Anterior cingulate cortex (tissue), 58 donors: Measurements from ENCODE around the gene ISYNA1.

ENCODE experiments used
- DNase-seq, 58 donors: peaks; one replicate each; lab custom pipeline; 2025; lab: John Stamatoyannopoulos, UW

Gene ISYNA1

DNA sequence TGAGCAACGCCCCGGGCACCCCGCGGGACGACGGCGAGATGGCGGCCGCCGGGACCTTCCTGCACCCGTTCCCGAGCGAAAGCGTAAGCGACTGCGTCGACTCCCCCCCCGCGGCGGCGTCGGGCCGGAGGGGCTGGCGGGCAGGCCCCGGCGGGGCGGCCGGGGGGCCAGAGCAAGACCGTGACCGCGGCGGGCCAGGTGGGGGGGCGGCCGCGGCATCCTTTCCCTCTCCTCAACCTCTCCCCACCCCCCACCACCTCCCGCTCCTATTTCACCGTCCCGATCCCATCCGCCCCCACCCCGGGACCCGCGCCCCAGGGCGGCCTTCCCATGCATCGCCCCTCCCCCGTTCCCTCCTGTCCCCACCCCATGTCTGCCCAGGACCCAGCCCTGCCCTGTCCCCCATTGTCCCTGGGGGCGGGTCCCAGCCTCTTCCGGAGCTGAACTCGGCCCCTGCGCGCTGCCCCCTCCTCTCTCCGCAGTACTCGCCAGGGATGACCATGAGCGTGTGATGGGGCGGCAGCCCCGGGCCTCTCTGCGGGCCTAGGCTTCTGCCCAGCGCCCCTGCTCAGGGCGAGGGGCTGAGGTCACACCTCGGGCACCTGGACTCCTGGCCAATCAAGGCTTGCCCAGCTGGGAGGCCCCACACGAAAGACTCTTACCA, 4.1 kb downstream of the ISYNA1 start:
- DNase-seq, result peak in 1 of 58 donors; percentile 28

DNA sequence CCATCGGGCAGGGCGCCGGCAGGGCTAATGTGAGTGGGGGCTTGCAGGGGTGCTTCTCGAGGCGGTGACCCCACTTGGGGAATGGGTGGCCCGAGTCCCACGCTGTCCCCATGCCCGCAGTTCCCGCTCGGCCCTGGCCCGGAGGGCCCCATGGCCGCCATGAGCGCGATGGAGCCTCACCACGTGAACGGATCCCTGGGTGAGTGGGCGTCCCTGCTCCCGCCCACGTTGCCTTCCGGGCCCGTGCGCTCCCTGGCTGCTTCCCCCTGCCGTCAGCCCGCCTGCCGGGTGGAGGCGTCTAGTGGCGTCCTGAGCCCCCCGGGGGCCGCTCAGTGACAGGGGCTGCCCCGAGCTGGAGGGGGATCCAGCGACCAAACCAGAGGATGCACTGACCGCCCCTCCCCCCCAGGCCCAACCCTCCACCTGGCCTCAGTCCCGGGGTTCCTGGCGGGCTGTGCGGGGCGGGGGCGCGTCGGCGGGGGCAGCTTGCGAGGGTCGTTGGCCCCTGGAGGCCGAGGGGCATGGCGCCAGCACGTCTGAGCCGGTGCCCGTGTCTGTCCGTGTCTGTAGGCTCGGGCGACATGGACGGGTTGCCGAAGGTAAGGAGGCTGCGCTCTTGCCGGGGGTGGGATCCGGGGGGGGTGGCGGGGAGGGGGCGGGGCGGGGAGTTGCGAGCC, 4.8 kb downstream of the ISYNA1 start:
- peak in 6 of 58 donors; percentile 32 to 74 (median 36) for DNase-seq

DNA sequence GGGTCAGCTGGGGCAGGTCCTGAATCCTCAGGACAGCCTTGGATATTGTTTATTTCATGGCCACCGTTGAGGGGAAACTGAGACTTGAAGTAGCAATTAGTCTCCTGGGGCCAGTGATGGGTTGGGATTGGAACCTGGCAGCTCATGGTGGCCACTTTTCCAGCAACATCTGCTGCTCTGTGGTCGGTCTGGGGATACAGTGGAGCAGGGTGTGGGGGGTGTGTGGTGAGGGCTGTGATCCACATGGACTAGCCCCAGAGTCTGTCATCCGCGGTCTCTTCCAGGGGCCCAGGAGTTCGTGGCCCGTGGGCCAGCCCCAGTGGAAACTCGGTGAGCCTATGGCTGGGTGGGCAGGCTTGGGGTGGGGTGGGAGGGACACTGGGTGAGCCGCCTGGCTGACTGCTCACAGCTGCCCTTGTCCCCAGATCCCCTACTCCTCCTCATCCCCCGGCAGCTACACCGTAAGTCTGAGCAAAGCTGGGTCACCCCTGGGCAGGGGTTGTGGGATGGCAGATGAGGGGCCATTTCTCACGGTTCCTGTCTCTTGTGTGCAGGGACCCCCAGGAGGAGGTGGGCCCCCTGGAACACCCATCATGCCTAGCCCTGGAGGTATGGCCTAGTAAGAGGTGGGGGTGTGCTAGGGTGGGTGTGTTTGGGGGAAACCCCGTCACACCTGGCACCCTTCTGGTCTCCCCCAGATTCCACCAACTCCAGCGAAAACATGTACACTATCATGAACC, 5.5 kb downstream of the ISYNA1 start:
- DNase-seq, result no peak

DNA sequence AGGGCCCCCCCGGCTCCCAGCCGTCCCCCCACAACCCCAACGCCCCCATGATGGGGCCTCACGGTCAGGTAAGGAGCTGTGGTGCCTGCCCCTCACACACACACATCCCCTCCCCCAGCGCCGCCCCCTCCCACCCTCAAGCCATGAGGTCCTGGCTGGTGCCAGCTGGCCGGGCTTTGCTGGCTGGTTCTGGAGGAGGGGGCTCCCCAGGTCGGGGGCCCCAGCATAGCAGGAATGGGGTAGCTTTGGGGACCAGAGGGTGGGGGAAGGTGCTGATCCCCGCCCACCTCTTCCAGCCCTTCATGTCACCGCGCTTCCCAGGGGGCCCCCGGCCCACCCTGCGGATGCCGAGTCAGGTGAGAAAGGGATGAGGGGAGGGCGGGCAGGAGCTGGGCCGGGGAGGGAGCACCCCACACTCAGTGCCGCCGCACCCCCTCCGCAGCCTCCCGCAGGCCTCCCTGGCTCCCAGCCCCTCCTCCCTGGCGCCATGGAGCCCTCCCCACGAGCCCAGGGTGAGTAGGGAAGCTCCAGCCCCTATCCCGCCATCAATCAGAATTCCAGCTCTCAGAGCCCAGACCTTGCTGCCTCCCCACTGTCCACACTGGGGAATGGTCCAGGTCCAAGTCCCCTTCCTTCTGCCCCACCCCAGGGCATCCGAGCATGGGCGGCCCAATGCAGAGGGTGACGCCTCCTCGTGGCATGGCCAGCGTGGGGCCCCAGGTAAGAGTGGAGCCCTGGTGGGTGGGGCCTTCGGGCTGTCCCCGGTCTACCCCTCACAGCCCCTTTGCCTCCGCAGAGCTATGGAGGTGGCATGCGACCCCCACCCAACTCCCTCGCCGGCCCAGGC, 6.4 kb downstream of the ISYNA1 start:
- DNase-seq, result peak in 1 of 58 donors; percentile 48

DNA sequence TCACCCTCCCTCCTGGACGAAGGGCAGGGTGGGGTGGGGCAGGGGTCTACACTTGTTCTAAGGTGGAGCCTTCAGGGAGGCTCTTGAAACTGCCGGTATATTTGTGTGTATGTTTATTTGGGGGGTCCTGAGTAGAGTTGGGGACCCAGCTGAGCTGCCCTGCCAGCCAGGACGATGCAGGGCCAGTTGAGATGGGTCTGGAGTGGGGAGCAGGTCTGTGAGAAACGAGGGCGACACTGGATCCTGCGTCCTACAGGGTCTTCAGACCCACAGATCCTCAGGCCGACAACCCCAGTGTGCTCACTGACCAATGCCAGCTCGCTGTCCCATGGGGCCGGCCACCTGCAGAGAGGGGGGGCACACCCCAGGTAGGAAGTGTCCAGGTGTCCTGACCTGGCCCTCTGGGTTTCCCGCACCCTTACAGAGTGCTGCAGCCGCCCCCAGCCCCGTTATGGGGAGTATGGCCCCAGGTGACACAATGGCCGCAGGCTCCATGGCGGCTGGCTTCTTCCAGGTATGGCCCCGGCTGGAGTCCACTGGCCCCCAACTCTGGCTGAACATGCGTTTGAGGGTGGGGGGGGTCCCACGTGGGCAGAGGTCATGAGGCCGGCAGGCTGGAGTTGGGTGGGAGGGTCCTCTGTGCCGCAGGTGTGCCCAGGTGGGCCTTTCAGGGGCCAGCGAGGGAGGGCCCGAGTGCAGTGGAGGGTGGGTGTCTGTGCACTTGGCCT, 7.4 kb downstream of the ISYNA1 start:
- DNase-seq, result no peak

DNA sequence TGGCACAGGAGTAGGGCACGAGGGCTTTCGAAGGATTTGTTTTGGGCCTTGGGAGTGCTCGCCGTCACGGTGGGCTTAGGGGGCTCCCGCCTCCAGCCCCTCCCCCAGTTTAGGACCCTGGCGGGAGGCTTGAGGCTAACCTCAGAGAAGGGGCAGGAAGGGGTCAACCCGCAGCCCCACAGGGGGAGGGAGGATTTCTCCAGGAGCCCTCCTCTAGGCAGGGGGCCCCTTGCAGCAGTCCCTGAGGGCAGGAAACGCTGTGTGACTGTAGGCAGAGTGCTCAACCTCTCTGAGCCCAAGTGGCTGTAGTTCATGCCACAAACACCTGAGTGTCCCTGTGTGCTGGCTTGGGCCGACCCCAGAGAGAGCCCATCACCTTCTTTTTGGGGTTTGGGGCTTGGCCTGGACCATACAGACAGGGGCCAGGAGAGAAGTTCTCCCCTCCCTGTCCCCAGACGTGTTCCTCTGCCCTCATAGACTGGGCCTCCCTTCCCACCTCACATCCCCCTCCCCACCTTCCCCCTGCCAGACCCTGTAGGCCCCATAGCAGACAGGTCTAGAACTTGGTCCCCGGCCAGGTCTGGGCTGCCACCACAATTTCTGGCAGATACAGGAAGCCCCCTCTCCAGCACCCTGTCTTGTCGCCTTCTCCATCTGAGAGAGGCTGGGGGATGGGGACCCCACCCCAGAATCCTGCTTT, 8.1 kb downstream of the ISYNA1 start:
- no peak for DNase-seq

DNA sequence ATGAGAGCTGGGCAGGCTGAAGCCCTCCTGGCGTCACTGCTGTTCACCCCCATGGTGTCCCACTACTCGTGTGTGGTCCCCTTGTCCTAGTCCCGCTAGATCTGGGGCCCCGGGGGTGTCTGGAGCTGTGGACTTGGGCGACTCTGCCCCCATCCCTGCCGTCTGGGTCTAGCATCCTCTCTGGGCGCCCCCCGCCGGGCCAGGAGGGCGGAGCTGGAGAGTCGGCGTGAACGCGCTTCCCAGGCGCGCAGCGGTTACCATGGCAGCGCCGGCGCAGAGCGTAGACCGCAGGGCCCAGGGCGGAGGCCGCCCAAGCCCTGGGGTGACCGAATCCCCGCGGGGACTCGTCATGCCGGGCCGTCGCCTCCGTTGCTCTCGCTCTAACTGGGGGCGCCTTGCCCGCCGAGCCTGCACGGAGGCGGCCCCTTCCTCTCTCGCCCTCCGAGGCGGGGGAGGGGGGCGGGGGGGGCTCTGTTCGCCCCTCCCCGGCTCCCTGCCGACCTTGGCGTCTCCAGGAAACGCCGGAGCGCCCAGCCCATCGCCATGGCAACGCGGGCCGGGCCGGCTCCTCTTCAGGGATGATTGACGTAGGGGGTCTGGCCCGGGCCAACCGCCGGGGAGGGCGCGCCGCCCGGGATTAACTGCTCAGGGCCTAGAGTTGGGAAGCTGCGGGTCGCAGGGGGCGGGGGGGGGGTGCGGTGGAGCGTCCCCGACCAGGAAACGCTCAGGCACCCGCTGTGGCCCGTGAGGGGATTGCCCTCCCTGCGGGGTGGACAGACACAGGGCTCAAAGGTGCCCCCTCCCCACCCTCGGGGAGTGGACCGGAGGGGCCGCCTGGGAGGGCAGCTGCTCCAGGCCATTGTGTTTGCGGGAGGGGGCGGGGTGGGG, 8.9 kb downstream of the ISYNA1 start:
- peak in 54 of 58 donors; percentile 19 to 87 (median 60) for DNase-seq

DNA sequence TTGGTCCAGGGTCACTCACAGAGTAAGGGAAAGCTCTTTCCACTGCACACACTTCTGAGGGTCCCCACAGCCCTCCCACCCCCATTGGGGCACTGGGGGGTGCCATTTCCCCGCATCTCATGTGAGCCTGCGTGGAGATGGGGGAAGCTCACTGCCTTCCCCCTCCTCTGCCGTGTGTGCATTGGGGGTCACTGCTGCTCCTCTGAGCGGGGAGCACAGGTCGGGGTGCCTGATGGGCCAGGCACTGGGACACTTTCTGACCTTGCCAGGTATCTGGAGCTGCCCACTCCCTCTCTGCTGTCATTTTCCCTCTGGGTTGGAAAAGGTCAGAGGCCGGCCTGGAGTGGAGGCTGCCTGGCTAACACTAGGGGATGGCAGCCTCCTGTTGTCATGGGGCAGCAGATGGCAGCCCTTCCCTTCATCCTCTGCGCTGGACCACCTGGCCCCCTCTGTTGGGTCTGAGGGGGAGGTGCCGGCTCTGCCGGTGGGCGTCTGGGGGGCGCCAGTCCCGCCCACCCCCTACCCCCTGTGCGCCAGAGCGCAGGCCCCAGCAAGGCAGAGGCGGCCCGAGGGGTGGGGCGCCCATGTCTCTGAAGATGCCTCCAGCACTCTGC, 9.7 kb downstream of the ISYNA1 start:
- DNase-seq, result no peak

DNA sequence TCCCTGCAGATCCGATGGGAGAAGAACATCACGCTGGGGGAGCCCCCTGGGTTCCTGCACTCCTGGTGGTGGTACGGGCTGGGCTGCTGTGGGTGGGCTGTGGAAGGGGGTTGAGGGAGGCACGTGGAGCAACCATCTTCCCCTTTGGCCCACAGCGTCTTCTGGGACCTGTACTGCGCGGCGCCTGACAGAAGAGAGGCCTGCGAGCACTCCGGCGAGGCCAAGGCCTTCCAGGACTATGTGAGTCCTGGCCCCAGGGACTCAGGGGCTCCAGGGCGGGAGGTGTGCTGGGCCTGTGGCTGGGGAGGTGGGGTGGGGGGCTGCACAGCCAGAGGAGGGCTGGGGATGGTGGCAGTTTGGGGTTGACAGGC, 10.2 kb downstream of the ISYNA1 start:
- DNase-seq, result no peak

DNA sequence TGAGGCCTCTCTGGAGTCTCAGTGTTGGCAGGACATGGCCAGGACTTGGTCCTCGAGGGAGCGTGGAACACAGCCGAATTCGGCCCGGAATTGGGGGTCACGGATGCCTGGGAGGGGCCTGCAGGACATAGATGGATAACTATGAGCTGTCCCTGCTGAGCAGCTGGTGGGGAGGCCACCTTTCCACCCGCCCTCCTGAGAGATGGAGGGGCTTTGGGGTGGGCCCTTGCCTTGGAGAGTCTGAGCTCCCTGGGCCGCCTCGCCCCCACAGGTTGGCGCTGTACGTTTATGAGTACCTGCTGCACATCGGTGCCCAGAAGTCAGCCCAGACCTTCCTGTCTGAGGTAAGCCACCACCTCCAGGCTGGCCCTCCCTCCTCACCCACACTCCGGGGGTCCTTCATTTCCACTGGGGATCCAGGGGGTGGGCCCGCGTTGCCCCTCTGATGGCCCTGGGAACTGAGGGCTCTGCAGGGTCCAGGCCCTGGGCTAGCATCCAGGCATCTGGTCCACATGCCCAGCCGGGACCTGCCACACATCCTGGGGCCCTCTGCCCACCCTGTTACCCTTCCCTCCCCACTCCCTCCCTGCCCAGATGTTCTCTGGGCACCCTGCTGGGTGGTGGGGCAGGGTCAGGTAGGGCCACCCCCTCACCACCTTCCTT, 10.7 kb downstream of the ISYNA1 start:
- DNase-seq, result no peak

DNA sequence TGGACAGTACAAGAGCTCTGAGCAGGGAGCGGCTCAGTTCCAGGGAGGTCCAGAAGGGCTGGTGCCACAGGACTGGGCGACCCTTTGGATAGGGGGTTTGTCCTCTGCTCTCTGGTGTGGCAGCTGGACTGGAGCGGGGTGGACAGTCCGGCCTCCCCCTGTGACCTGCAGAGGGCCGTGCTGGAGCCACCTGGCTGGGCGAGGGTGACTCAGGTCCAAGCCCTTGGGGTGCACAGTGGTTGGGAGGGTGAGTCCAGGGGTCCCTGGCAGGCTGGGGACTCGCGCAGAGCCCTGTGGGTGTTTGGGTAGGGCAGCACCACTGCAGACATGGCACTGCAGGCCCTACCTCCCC, 11.5 kb downstream of the ISYNA1 start:
- no peak for DNase-seq

DNA sequence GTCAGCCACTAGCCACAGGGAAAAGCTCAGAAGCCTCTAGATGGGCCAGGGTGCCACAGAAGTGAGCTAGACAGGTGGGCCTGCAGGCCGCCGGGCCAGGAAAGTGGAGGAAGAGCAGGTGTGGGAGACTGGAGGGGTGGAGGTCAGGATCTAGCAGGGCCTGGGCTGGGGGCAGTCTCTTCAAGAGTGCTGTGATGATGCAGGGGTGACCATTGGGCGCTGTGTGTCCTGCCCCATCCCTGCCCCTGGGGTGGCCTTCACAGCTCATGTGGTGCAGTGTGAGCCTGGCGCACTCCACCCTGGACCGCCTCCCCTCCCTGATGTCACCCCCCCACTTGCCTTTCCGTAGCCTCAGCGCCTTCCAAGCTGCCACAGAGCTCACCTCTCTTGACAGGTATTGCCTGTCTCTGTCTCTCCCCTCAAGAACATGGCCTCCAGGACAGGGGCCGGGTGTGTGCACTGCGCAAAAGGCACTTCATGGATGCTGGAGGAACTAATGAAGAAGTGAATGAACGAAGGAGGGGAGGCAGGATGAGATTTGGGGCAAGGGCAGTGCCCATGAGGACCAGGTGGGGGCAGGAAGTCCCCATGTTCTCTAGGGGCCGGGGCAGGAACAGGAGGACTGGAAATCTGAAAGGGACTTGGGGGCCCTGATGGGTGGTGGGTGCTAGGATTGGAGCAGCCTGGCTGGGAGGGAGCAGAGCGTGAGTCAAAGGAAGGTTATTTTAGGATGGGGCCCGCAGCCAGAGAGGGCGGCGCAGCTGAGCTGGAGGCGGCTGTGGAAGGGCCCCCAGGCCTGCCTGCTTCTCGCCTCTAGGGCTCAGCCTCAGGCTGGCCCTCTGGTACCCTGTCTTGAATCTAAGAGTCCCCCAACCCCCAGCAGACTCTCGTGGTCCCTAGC, 12.2 kb downstream of the ISYNA1 start:
- peak in 30 of 58 donors; percentile 10 to 67 (median 30) for DNase-seq

DNA sequence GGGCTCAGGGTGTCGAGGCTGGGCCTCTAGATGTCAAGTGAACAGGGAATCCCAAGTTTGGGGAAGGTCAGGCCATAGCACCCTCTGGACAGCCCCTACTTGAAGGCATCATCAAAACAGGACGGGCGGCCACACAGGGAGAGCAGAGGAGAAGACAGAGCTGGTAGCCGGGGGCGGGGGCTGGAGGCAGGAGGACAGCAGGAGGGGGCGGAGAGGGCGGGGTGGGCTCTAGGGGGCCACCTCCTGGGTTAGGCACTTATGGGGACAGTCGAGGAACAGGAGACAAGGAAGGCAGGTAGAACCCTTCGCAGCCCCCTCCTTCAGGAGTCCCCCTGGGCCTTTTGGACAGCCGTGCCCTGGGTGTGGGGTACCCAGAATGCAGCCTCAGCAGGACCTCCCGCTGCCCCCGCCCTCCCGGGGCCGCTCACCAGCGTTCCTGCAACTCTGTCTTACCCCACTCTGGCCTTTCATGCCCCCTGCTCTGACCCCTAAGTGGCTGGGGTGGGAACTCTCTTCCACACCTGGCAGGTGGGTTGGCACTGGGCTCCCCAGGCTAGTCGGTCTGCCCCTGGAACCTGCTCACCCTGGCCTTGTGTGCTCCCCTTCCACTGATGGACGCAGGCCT, 12.9 kb downstream of the ISYNA1 start:
- DNase-seq, result no peak

DNA sequence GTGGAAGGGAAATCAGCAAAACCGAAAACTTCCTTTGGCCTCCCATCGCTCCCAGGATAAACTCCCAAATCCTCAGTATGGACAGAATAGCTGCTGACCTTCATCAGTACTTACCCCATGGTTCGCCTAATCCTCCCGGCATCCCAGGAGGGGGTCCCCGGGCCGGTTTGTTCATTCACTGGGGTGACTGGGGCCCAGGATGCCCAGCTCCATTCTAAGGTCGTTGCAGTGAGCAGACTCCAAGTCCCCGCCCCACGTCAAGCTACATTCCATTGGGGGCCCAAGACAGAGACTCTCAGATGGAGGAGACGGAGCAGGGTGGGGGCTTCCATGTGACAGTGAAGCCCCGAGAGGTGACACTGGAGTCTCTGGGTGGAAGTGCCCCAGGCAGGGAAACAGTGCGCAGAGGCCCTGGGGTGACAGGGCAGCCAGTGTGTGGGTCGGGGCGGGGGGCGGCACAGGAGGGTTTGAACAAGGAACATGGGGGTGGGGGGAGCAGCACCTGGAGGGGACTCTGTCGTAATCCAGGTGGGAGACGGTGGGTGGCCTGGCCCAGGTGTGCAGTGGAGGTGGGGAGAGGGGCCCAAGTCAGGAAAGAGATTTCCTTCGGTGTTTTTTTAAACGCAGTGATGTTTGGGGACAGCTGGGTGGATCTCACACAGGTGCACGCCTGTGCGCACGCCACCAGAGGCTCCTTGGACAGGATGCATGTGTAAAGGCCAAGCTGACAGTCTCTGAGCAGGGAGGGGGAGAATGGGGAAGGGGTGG, 13.6 kb downstream of the ISYNA1 start:
- DNase-seq, result no peak
